AG10803 (cell line): Measurements from ENCODE around the gene PLA2G2F.

Source experiments
- DNase-seq: peaks from one replicate; pipeline ENCODE4 v3.0.0; 2010; ENCODE audit warnings: low read depth
- H3K4me3 ChIP-seq: 2 replicates; pipeline ENCODE4 v1.5.1; 2011; ENCODE audit warnings: mild to moderate bottlenecking, low read length, control low read depth
- CTCF ChIP-seq: conservative IDR thresholded peaks from 2 replicates; pipeline ENCODE4 v1.5.1; 2011; ENCODE audit warnings: mild to moderate bottlenecking, low read length, control low read depth, inconsistent platforms

PLA2G2F gene

GRCh38 chr1:20095564-20096434 is 43.3 kb upstream of the PLA2G2F start:
- TF ChIP-seq CTCF, result no peak
- peak; percentile 18 for DNase-seq
- H3K4me3 ChIP-seq, result no peak overlapping the region

GRCh38 chr1:20096840-20097447 is 42.2 kb upstream of the PLA2G2F start:
- no peak overlapping the region for H3K4me3 ChIP-seq
- no peak for TF ChIP-seq CTCF
- no peak for DNase-seq

GRCh38 chr1:20099533-20099932 is 39.6 kb upstream of the PLA2G2F start:
- no peak for TF ChIP-seq CTCF
- no peak for DNase-seq
- H3K4me3 ChIP-seq, result no peak overlapping the region

GRCh38 chr1:20100632-20101355 is 38.3 kb upstream of the PLA2G2F start:
- DNase-seq, result peak; percentile 54
- TF ChIP-seq CTCF, result peak; percentile 79
- H3K4me3 ChIP-seq, result no peak overlapping the region

- DNase-seq, result peak; percentile 73
Measured at GRCh38 chr1:20102875-20103274, 36.2 kb upstream of the PLA2G2F start.

GRCh38 chr1:20105856-20106255 is 33.3 kb upstream of the PLA2G2F start:
- H3K4me3 ChIP-seq, result no peak overlapping the region
- no peak for TF ChIP-seq CTCF
- no peak for DNase-seq

More at GRCh38 chr1:20102875-20103274, 36.2 kb upstream of the PLA2G2F start:
- H3K4me3 ChIP-seq, result no peak overlapping the region
- no peak for TF ChIP-seq CTCF
